NCI-H2227 (cell line): ENCODE measurements around the gene ARHGEF1.
"Not testable (repeated sequence)": the region's sequence is repeated elsewhere in the genome, so short reads cannot be mapped to it uniquely, and the experiment has no call there.

Source experiments
- DNase-seq: peaks from one replicate; lab custom pipeline; 2025; ENCODE audit not compliant: unreplicated experiment; lab: John Stamatoyannopoulos, UW

ARHGEF1 gene

DNA sequence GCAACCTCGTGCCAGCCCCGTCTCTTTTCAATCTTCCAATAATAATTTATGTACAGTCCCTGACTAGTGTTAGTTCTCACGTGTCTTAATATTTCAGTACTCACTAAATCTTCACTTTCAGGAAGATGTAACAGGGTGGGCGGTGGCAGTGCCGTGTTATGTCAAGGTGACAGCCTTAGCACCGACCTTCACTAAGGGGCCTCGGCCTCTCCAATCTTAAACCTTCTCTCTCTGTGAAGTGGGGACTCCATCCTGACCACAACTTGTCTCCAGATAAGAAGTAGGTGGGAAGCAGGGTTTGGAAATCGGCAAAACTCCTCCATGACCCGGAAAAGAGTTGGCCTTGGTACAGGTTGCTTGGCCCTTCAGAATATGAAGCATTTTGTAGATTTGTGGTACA, 21.1 kb upstream of the ARHGEF1 start:
- DNase-seq: no peak

- no peak for DNase-seq
Measured at GRCh38 chr19:41862445-41862986, 20.5 kb upstream of the ARHGEF1 start.

- no peak for DNase-seq
Measured at GRCh38 chr19:41863209-41863931, 19.6 kb upstream of the ARHGEF1 start.

DNA sequence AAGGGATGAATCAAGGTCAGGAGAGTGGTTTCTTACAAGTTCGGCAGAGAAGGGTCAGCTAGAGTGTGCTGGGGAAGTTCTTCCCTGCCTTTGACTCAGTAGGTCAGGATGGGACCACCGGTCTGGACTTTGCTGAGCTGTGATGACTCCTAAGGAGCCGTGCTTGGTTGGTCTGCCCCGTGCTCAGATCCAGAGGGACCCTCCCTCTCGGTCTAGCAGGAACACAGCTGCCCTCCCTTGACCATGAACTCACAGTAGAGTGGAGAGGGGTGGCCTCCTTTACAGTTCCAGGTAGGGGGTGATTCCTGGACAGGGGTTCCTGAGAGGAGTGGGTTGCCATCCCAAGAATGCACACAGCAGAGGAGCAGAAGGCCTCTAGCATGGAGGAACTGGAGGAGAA, 18.6 kb upstream of the ARHGEF1 start:
- DNase-seq: no peak

DNA sequence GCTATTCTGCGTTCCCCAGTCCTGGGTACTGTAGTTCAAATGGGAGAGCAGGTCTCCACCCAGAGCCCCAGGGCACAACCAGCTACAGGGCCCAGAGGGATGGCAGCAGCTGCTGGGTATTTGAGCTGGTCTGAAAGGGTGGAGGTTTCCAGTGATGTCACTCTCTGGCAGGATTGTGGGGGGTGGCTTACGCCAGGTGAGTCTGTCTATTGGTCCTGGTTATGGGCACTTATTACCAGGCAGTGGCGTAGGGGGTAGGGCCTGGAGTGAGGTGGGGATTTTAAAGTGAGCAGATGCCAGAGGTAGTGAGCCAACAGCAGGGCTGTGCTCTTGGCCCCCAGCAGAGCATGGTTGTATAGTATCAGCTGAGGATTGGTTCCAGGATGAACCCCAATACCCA, 16.7 kb upstream of the ARHGEF1 start:
- no peak for DNase-seq

- DNase-seq: no peak
Measured at GRCh38 chr19:41868120-41868988, 14.6 kb upstream of the ARHGEF1 start.

DNA sequence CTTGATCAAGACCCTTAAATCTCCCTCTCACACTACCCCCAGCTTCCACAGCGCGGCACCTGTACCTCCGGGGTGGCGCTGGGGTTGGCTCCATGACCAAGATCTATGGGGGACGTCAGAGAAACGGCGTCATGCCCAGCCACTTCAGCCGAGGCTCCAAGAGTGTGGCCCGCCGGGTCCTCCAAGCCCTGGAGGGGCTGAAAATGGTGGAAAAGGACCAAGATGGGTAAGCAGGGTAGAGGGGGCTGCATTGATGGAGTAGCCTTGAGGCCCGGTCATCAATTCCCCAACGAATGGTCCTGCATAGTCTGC, 14.0 kb upstream of the ARHGEF1 start:
- no peak for DNase-seq

DNA sequence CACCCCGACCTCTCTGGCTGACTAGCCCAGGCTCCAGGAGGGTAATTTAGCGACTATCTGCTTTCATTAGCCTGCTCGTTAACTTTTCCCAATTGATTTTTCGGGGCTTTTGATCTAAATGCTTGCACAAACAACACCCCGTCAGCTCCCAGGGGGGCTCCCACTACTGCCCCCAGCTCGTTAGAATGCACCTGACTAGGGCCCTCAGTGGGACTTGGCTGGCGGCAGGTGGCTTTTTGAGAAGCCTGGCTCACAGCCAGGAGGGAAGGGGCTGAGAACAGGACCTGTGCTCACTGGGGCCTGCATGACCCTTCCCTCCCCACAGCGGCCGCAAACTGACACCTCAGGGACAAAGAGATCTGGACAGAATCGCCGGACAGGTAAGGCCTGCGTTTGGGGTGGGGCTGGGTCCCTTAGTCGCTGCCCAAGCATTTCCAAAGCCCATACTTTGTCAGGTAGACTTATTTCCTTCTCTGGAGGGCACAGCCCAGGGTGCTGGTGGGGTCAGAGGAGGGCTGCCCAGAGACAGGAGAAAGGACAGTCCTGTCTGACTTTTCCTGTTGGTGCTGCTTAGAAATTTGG, 13.5 kb upstream of the ARHGEF1 start:
- DNase-seq: peak; percentile 55

DNA sequence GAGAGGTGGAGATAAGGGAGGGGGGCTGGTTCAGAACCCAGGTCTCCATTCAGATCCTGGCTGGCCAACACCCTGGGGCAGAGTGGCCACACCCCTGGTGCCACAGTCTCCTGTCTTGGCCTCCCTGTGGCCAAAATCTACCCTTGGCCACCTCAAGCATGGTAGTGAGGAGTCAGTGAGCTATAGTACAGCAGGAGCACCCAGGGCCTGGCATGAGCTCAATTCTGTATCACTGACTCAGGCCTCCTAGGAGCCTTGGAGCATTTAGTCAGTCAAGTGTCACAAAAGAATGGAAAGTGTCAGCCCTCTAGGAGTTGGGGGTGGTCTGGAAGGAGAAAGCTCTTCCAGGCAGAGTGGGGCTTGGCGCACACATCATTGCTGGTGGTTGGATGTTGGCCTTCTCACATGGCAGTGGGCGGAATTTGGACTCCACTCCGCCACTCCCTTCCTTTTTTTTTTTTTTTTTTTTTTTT, 12.5 kb upstream of the ARHGEF1 start:
- peak; percentile 45 for DNase-seq

GRCh38 chr19:41871573-41872383, 11.2 kb upstream of the ARHGEF1 start:
- DNase-seq: no peak

DNA sequence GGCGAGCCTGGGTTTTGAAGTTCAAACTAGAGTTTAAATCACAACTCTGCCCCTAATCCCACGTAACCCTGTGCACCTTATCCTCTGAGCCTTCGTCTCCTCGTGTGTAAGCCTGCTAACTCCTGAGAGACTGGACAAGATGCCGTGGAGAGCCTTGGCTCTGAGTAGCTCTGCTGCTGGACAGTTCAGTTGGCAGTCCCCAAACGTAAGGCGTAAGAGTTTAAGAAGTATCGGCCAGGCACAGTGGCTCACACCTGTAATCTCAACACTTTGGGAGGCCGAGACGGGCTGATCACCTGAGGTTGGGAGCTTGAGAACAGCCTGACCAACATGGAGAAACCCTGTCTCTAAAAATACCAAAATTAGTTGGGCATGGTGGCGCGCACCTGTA, 10.6 kb upstream of the ARHGEF1 start:
- no peak for DNase-seq

GRCh38 chr19:41872775-41873647, 10.0 kb upstream of the ARHGEF1 start:
- DNase-seq: peak; percentile 91

DNA sequence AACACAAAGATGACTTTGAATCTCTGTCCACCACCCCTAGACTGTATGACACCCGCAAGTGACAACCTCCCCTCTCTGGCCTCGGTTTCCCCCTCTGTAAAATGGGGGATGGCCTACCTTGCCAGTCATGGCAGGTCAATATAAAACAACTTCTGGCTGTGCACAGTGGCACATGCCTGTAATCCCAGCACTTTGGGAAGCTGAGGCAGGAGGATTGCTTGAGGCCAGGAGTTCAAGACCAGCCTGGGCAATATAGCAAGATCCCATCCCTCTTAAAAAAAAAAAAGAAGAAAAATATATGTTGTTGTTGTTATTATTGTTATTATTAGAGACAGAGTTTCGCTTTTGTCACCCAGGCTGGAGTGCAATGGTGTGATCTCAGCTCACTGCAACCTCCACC, 7.0 kb upstream of the ARHGEF1 start:
- DNase-seq: not testable (repeated sequence)

DNA sequence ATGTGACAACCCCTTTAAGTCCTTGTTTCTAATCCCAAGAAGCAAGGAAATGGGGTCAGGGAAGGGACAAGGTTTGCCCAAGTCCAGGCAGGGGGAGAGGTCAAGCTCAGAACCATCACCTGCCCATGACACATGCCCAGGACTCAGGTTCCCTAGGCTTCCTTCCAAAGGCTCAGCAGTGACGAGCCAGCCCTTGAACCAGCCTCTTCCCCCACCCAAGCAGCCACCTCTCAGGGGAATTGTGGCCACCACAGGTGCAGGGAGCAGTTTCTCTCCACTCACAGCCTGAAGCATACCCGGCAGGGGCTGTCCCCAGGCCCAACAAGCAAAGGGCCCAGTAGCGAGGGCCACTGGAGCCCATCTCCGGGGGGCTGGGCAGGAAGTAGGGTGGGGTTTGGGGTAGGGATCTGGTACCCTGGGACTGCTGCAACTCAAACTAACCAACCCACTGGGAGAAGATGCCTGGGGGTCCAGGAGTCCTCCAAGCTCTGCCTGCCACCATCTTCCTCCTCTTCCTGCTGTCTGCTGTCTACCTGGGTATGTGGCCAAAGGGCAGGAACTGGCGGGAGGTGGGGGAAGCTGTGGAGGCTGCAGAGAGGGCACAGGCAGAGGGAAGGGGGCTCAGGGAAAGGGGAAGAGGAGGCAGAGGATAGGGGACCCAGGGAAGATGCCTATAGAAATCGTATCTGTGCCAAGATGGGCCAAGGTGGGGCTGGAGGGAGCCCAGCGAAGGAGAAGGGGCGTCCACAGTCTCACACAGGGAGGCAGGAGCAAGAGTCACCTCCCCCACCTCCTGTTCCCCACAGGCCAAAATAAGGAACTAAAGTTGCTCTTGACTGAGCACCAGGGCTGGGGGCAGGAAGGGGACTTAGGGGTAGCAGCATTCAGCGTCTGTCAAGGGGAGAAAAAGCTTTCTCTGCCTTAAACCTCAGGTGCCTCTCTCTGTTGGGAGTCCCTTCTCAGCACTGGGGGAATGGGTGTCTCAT, 5.8 kb upstream of the ARHGEF1 start, which contains the start of gene CD79A:
CD79A (plus strand) TSS at position 433 of the 986 bp plus-strand sequence; CDS start at position 459, 26 bp downstream.
- no peak for DNase-seq

GRCh38 chr19:41877916-41878905, 4.8 kb upstream of the ARHGEF1 start:
- DNase-seq: no peak

DNA sequence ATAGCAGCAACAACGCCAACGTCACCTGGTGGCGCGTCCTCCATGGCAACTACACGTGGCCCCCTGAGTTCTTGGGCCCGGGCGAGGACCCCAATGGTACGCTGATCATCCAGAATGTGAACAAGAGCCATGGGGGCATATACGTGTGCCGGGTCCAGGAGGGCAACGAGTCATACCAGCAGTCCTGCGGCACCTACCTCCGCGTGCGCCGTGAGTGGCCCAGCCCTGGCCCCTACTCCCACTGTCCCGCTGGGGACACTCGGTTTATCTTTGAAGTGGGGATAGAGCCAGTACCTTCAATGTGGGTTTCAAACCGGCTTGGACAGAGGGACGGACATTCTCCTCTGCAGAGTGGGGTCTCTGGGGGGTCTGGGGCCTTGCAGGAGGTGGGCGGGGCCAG, 3.9 kb upstream of the ARHGEF1 start:
- DNase-seq: no peak

GRCh38 chr19:41879670-41880328, 3.2 kb upstream of the ARHGEF1 start:
- DNase-seq: no peak
